ENCODE measurements around the gene LIPE. TPM values are rescaled to one million over a fixed set of nuclear protein-coding genes. Genes with fewer than 3 reads are reported as not detected.
A peak's percentile ranks its signal among the peaks of the same experiment; 100 is the strongest.

LIPE gene
- total RNA-seq, 4 donors from 2014 or later, result 4.0 to 10.0 (median 7.4) TPM

DNA sequence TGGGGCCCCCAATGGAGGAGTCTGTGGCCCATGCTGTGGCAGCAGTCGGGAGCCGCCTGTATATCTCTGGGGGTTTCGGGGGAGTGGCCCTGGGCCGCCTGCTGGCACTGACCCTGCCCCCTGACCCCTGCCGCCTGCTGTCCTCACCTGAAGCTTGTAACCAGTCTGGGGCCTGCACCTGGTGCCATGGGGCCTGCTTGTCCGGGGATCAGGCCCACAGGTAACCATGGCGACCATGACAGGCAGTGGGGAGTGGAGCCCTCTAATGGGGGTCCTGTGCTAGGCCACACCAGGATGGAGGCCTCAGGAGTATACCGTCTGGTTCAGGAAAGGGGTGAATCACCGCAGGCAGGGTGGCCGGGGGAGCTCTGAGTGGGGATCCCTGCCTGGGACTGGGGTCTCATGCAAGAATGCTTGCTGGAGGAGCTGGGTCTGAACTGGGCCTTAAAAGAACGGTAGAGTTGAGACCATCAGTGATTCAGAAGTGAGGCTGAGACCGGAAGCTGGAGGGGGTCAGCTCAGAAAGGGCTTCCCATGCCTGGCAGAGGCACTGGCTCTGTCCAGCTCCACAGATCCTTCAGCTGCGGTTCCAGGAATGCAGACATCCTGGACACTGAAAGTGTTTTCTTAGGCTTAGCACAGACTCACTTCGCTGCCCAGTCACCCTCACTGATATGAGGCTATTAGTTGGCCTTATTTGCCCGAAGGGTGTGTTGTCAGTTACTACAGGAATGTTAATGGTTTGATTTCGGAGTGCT is 66.2 kb downstream of the LIPE start:
- Histone ChIP-seq H3K27me3 (no peaks in the 10 kb centered on the region), H3K27ac (peak overlapping the region in 2 of 3 donors; percentile 43 to 63), H3K4me3 (replicated peaks in 1 of 3) (no peak overlapping the region), H3K4me1 (peaks cover 4 to 22% of the 10 kb centered on the region in 2 donors), H3K36me3 (peaks cover 14 to 27% of the 10 kb centered on the region in 2 donors), H3K9me3 (no peaks in the 10 kb centered on the region)
- TF ChIP-seq POLR2A (IDR thresholded peaks at IDR 0.05), result no peak
- TF ChIP-seq, protein P1, sequence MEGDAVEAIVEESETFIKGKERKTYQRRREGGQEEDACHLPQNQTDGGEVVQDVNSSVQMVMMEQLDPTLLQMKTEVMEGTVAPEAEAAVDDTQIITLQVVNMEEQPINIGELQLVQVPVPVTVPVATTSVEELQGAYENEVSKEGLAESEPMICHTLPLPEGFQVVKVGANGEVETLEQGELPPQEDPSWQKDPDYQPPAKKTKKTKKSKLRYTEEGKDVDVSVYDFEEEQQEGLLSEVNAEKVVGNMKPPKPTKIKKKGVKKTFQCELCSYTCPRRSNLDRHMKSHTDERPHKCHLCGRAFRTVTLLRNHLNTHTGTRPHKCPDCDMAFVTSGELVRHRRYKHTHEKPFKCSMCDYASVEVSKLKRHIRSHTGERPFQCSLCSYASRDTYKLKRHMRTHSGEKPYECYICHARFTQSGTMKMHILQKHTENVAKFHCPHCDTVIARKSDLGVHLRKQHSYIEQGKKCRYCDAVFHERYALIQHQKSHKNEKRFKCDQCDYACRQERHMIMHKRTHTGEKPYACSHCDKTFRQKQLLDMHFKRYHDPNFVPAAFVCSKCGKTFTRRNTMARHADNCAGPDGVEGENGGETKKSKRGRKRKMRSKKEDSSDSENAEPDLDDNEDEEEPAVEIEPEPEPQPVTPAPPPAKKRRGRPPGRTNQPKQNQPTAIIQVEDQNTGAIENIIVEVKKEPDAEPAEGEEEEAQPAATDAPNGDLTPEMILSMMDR (IDR thresholded peaks at IDR 0.05), result no peak
- DNase-seq, result peak; percentile 71 to 80
- WGBS, 2 donors, result 63 to 79% methylated on average over 11 to 13 of the region's 16 CpGs
- intact Hi-C loops (cut with DNase I), result no loop called here

GRCh38 chr19:42357290-42357689 is 69.9 kb downstream of the LIPE start:
- no peaks in the 10 kb centered on the region for H3K9me3 ChIP-seq
- no peak for DNase-seq
- intact Hi-C loops (cut with DNase I), result no loop called here
- H3K27ac ChIP-seq, result no peak overlapping the region
- 89 to 100% methylated on average over 3 to 12 of the region's 12 CpGs for WGBS, 2 donors
- H3K27me3 ChIP-seq, result no peaks in the 10 kb centered on the region
- no peak for TF ChIP-seq POLR2A (IDR thresholded peaks at IDR 0.05)
- TF ChIP-seq, protein P1 (IDR thresholded peaks at IDR 0.05), result no peak
- H3K4me1 ChIP-seq, result peaks cover 4 to 16% of the 10 kb centered on the region in 2 donors
- peaks cover 18% of the 10 kb centered on the region in 2 donors for H3K36me3 ChIP-seq
- no peak overlapping the region for H3K4me3 ChIP-seq (replicated peaks in 1 of 3)

- H3K4me1 ChIP-seq, result peaks cover 3 to 12% of the 10 kb centered on the region in 2 donors
- H3K4me3 ChIP-seq (replicated peaks in 1 of 3), result no peak overlapping the region
- no peak for TF ChIP-seq POLR2A (IDR thresholded peaks at IDR 0.05)
- TF ChIP-seq, protein P1 (IDR thresholded peaks at IDR 0.05), result no peak
- no peak for DNase-seq
- H3K27me3 ChIP-seq, result no peaks in the 10 kb centered on the region
- H3K36me3 ChIP-seq, result peaks cover 18% of the 10 kb centered on the region in 2 donors
- WGBS, 2 donors, result 97 to 100% methylated on average over 1 to 15 of the region's 15 CpGs
- H3K27ac ChIP-seq, result no peak overlapping the region
- no peaks in the 10 kb centered on the region for H3K9me3 ChIP-seq
- intact Hi-C loops (cut with DNase I), result no loop called here
These were observed 70.5 kb downstream of the LIPE start for GRCh38 chr19:42356686-42357085.

GRCh38 chr19:42355896-42356295 is 71.3 kb downstream of the LIPE start:
- intact Hi-C loops (cut with DNase I), result no loop called here
- DNase-seq, result no peak
- 94 to 97% methylated on average over 6 to 8 of the region's 12 CpGs for WGBS, 2 donors
- TF ChIP-seq, protein P1 (IDR thresholded peaks at IDR 0.05), result no peak
- TF ChIP-seq POLR2A (IDR thresholded peaks at IDR 0.05), result no peak
- Histone ChIP-seq H3K9me3 (no peaks in the 10 kb centered on the region), H3K27me3 (no peaks in the 10 kb centered on the region), H3K27ac (no peak overlapping the region), H3K4me1 (peaks cover 0 to 6% of the 10 kb centered on the region in 2 donors), H3K4me3 (replicated peaks in 1 of 3) (no peak overlapping the region), H3K36me3 (peaks cover 18% of the 10 kb centered on the region in 2 donors)

DNA sequence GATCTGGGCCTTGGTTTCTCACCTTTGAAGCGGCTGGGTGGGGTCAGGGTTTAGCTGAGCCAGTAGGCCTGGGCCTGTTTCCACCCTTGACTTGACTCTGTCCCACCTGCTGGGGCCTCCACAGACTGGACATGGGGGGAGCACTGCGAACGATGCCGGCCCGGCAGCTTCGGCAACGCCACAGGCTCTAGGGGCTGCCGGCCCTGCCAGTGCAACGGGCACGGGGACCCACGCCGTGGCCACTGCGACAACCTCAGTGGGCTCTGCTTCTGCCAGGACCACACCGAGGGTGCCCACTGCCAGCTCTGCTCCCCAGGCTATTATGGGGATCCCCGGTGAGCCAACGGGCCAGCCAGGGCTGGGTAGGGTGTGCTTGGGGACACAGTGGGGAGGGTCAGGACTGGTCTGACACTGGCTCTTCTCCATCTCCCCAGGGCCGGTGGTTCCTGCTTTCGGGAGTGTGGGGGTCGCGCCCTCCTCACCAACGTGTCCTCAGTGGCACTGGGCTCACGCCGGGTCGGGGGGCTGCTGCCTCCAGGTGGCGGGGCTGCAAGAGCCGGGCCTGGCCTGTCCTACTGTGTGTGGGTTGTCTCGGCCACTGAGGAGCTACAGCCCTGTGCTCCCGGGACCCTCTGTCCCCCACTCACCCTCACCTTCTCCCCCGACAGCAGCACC is 73.7 kb downstream of the LIPE start:
- no peak for DNase-seq
- TF ChIP-seq, protein P1 (IDR thresholded peaks at IDR 0.05), result no peak
- TF ChIP-seq POLR2A (IDR thresholded peaks at IDR 0.05), result no peak
- 94 to 95% methylated on average over 13 to 24 of the region's 29 CpGs for WGBS, 2 donors
- H3K36me3 ChIP-seq, result peaks cover 18% of the 10 kb centered on the region in 2 donors
- no peak overlapping the region for H3K4me3 ChIP-seq (replicated peaks in 1 of 3)
- no peaks in the 10 kb centered on the region for H3K27me3 ChIP-seq
- intact Hi-C loops (cut with DNase I), result no loop called here
- no peak overlapping the region for H3K27ac ChIP-seq
- H3K4me1 ChIP-seq, result no peaks in the 10 kb centered on the region
- H3K9me3 ChIP-seq, result no peaks in the 10 kb centered on the region

All from thyroid gland (tissue), 4 donors.